HEK293 (cell line): ENCODE results near the gene STXBP4.

Source experiments
- CTCF ChIA-PET: fragments of 350-600 bp; formaldehyde crosslinking; extraction: SDS; loops from one replicate; lab custom pipeline; 2021; ENCODE audit warnings: antibody characterized with exemption; lab: Yijun Ruan, JAX
- POLR2A ChIA-PET: fragments of 300-600 bp; formaldehyde crosslinking; extraction: SDS; loops from one replicate; lab custom pipeline; 2020; ENCODE audit warnings: antibody characterized with exemption, inconsistent platforms; lab: Yijun Ruan, JAX
- H3K27ac ChIP-seq: fragments of 200-500 bp; sonication (Bioruptor generic); 2 replicates; pipeline ENCODE4 v1.5.1; 2014; ENCODE audit warnings: low read depth, low read length, control low read depth, inconsistent platforms; ENCODE audit errors: extremely low read depth
- H3K36me3 ChIP-seq, 2 experiments: fragments of 200-500 bp in 1 of 2; sonication (Bioruptor generic) in 1 of 2; 1 replicate in 1 of 2; 2 replicates in 1 of 2; pipeline ENCODE4 v1.5.1; 2014 to 2017; ENCODE audit warnings: inconsistent platforms in 2 of 2, low read length in 2 of 2; ENCODE audit not compliant: control insufficient read depth in 2 of 2, insufficient read depth in 1 of 2
- H3K4me1 ChIP-seq: fragments of 200-500 bp; sonication (Bioruptor generic); 2 replicates; pipeline ENCODE4 v1.5.1; 2014; ENCODE audit warnings: mild to moderate bottlenecking, low read length, inconsistent platforms; ENCODE audit not compliant: control insufficient read depth, insufficient read depth
- H3K4me3 ChIP-seq: 2 replicates; pipeline ENCODE4 v1.5.1; 2011; ENCODE audit warnings: low read depth, mild to moderate bottlenecking, control low read depth, low read length, moderate library complexity
- H3K9me3 ChIP-seq: fragments of 200-500 bp; sonication (Bioruptor generic); 2 replicates; pipeline ENCODE4 v1.5.1; 2014; ENCODE audit warnings: low read depth, low read length, inconsistent platforms; ENCODE audit not compliant: control insufficient read depth, insufficient read depth
- BCL11A ChIP-seq: fragments of 450-650 bp; formaldehyde crosslinking; IDR thresholded peaks from 2 replicates; pipeline ENCODE4 v1.5.1; 2016; ENCODE audit warnings: low read depth, missing biosample characterization, missing genetic modification characterization
- EGR2 ChIP-seq: fragments of 450-650 bp; formaldehyde crosslinking; IDR thresholded peaks from 2 replicates; pipeline ENCODE4 v1.5.1; 2016; ENCODE audit warnings: low read depth, missing biosample characterization, missing genetic modification characterization
- GLIS1 ChIP-seq: fragments of 450-650 bp; formaldehyde crosslinking; IDR thresholded peaks from 2 replicates; pipeline ENCODE4 v1.5.1; 2016; ENCODE audit warnings: missing biosample characterization, missing genetic modification characterization
- HOXC10 ChIP-seq: sonication (generic); formaldehyde crosslinking; IDR thresholded peaks from 2 replicates; pipeline ENCODE4 v1.8.1; 2023; ENCODE audit warnings: mild to moderate bottlenecking, missing genetic modification reagents
- KLF16 ChIP-seq: fragments of 450-650 bp; formaldehyde crosslinking; IDR thresholded peaks from 2 replicates; pipeline ENCODE4 v1.5.1; 2017; ENCODE audit warnings: missing biosample characterization, missing genetic modification characterization
- SP3 ChIP-seq: fragments of 450-650 bp; formaldehyde crosslinking; IDR thresholded peaks from 2 replicates; pipeline ENCODE4 v1.5.1; 2016; ENCODE audit warnings: missing biosample characterization, missing genetic modification characterization
- SP7 ChIP-seq: fragments of 450-650 bp; formaldehyde crosslinking; IDR thresholded peaks from 2 replicates; pipeline ENCODE4 v1.5.1; 2016; ENCODE audit warnings: missing biosample characterization, missing genetic modification characterization
- WT1 ChIP-seq: fragments of 450-650 bp; formaldehyde crosslinking; IDR thresholded peaks from 2 replicates; pipeline ENCODE4 v1.5.1; 2016; ENCODE audit warnings: missing biosample characterization, missing genetic modification characterization
- ZEB2 ChIP-seq: fragments of 450-650 bp; formaldehyde crosslinking; IDR thresholded peaks from 2 replicates; pipeline ENCODE4 v1.5.1; 2016; ENCODE audit warnings: missing biosample characterization, missing genetic modification characterization
- ZFHX2 ChIP-seq: fragments of 450-650 bp; formaldehyde crosslinking; conservative IDR thresholded peaks from 2 replicates; pipeline ENCODE4 v1.5.1; 2016; ENCODE audit warnings: missing biosample characterization, missing genetic modification characterization
- ZFP41 ChIP-seq: fragments of 450-650 bp; formaldehyde crosslinking; IDR thresholded peaks from 2 replicates; pipeline ENCODE4 v1.5.1; 2016; ENCODE audit warnings: missing biosample characterization, missing genetic modification characterization, borderline replicate concordance
- ZNF112 ChIP-seq: fragments of 450-650 bp; formaldehyde crosslinking; IDR thresholded peaks from 2 replicates; pipeline ENCODE4 v1.5.0; 2017; ENCODE audit warnings: missing biosample characterization, missing genetic modification characterization
- ZNF140 ChIP-seq: fragments of 450-650 bp; formaldehyde crosslinking; IDR thresholded peaks from 2 replicates; pipeline ENCODE4 v1.5.1; 2016; ENCODE audit warnings: missing biosample characterization, missing genetic modification characterization
- ZNF184 ChIP-seq: fragments of 450-650 bp; IDR thresholded peaks from 2 replicates; pipeline ENCODE4 v1.5.1; 2018; ENCODE audit warnings: missing biosample characterization, mild to moderate bottlenecking, missing genetic modification characterization
- ZNF274 ChIP-seq, 2 experiments: fragments of 200-500 bp in 1 of 2; fragments of 450-650 bp in 1 of 2; sonication (Bioruptor generic) in 1 of 2; formaldehyde crosslinking in 1 of 2; IDR thresholded peaks; 2 replicates each; pipeline versions ENCODE4 v1.5.1 to v1.6.1; 2014 to 2016; ENCODE audit warnings: borderline replicate concordance in 1 of 2, inconsistent platforms in 1 of 2, low read length in 1 of 2, missing biosample characterization in 1 of 2, missing genetic modification characterization in 1 of 2
- ZNF341 ChIP-seq: fragments of 450-650 bp; formaldehyde crosslinking; IDR thresholded peaks from 2 replicates; pipeline ENCODE4; 2016; ENCODE audit warnings: low read depth, missing biosample characterization, missing genetic modification characterization
- ZNF433 ChIP-seq: fragments of 450-650 bp; formaldehyde crosslinking; IDR thresholded peaks from 2 replicates; pipeline ENCODE4 v1.5.1; 2016; ENCODE audit warnings: missing biosample characterization, missing genetic modification characterization, low read depth
- ZNF449 ChIP-seq: fragments of 450-650 bp; formaldehyde crosslinking; IDR thresholded peaks from 2 replicates; pipeline ENCODE4 v1.5.1; 2017; ENCODE audit warnings: missing biosample characterization, mild to moderate bottlenecking, missing genetic modification characterization, moderate library complexity
- ZNF621 ChIP-seq: fragments of 450-650 bp; formaldehyde crosslinking; IDR thresholded peaks from 2 replicates; pipeline ENCODE4 v1.5.1; 2017; ENCODE audit warnings: missing biosample characterization, missing genetic modification characterization
- ZNF747 ChIP-seq: fragments of 450-650 bp; formaldehyde crosslinking; IDR thresholded peaks from 2 replicates; pipeline ENCODE4 v1.5.1; 2016; ENCODE audit warnings: missing biosample characterization, missing genetic modification characterization
- ZNF777 ChIP-seq: fragments of 450-650 bp; formaldehyde crosslinking; IDR thresholded peaks from 2 replicates; pipeline ENCODE4 v1.5.1; 2017; ENCODE audit warnings: missing biosample characterization, missing genetic modification characterization, borderline replicate concordance
- ZNF791 ChIP-seq: fragments of 450-650 bp; formaldehyde crosslinking; IDR thresholded peaks from 2 replicates; pipeline ENCODE4 v1.5.1; 2016; ENCODE audit warnings: missing biosample characterization, missing genetic modification characterization
- ZSCAN16 ChIP-seq: fragments of 450-650 bp; formaldehyde crosslinking; IDR thresholded peaks from 2 replicates; pipeline ENCODE4 v1.5.1; 2016; ENCODE audit warnings: missing biosample characterization, missing genetic modification characterization
- ZSCAN23 ChIP-seq: fragments of 450-650 bp; formaldehyde crosslinking; IDR thresholded peaks from 2 replicates; pipeline ENCODE4 v1.5.1; 2016; ENCODE audit warnings: missing biosample characterization, missing genetic modification characterization
- TF ChIP-seq, protein P1 (sequence below): fragments of 450-650 bp; formaldehyde crosslinking; optimal IDR thresholded peaks from 2 replicates; pipeline ENCODE3; 2016; ENCODE audit warnings: missing biosample characterization, mild to moderate bottlenecking, missing genetic modification characterization
- TF ChIP-seq, protein P2 (sequence below): fragments of 450-650 bp; formaldehyde crosslinking; IDR thresholded peaks from 2 replicates; pipeline ENCODE4 v1.5.1; 2016; ENCODE audit warnings: missing biosample characterization, missing genetic modification characterization
- TF ChIP-seq, protein P3 (sequence below): fragments of 450-650 bp; IDR thresholded peaks from 2 replicates; pipeline ENCODE4 v1.5.1; 2018; ENCODE audit warnings: missing biosample characterization, mild to moderate bottlenecking, missing genetic modification characterization
- TF ChIP-seq, protein P4 (sequence below): fragments of 450-650 bp; formaldehyde crosslinking; IDR thresholded peaks from 2 replicates; pipeline ENCODE4 v1.5.1; 2016; ENCODE audit warnings: missing biosample characterization, missing genetic modification characterization
- TF ChIP-seq, protein P5 (sequence below): fragments of 450-650 bp; formaldehyde crosslinking; IDR thresholded peaks from 2 replicates; pipeline ENCODE4 v1.5.1; 2017; ENCODE audit warnings: missing biosample characterization, missing genetic modification characterization

The STXBP4 gene

GRCh38 chr17:55162556-55162946, 194.0 kb downstream of the STXBP4 start:
- POLR2A ChIA-PET: no interaction called here
- TF ChIP-seq ZFP41 (tag by site-specific recombination) (no peak), ZNF341 (no peak), HOXC10 (CRISPR knock-in tag) (no peak), ZNF184 (tag by site-specific recombination) (no peak), SP7 (tag by site-specific recombination) (no peak), ZSCAN16 (no peak), GLIS1 (tag by site-specific recombination) (no peak), BCL11A (no peak), KLF16 (no peak), ZNF621 (tag by site-specific recombination) (no peak), ZNF112 (tag by site-specific recombination) (no peak), SP3 (tag by site-specific recombination) (no peak), ZNF140 (tag by site-specific recombination) (no peak), WT1 (tag by site-specific recombination) (no peak), EGR2 (tag by site-specific recombination) (no peak), ZEB2 (tag by site-specific recombination) (no peak)
- TF ChIP-seq, protein P1, sequence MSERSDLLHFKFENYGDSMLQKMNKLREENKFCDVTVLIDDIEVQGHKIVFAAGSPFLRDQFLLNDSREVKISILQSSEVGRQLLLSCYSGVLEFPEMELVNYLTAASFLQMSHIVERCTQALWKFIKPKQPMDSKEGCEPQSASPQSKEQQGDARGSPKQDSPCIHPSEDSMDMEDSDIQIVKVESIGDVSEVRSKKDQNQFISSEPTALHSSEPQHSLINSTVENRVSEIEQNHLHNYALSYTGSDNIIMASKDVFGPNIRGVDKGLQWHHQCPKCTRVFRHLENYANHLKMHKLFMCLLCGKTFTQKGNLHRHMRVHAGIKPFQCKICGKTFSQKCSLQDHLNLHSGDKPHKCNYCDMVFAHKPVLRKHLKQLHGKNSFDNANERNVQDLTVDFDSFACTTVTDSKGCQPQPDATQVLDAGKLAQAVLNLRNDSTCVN: no peak
- Histone ChIP-seq H3K36me3 (peaks cover 0 to 10% of the 10 kb centered on the region in 2 experiments; a peak in 1 of 3 replicates), H3K4me3 (no peak overlapping the region), H3K4me1 (peaks cover 4% of the 10 kb centered on the region; the same call in 1 of the 2 replicates), H3K27ac (no peak overlapping the region), H3K9me3 (no peaks in the 10 kb centered on the region)
- CTCF ChIA-PET: no interaction called here

GRCh38 chr17:55163408-55163807, 194.8 kb downstream of the STXBP4 start:
- Histone ChIP-seq H3K27ac (no peak overlapping the region), H3K4me3 (no peak overlapping the region), H3K36me3 (peaks cover 0 to 10% of the 10 kb centered on the region in 2 experiments; a peak in 1 of 3 replicates), H3K9me3 (no peaks in the 10 kb centered on the region), H3K4me1 (peaks cover 6% of the 10 kb centered on the region; the same call in 1 of the 2 replicates)
- ChIA-PET POLR2A (no interaction called here), CTCF (interaction anchor here (0.9 kb wide), 1 partner anchor 15 kb away, joined by 5 read pairs; no protein-coding TSS in a partner anchor)
- TF ChIP-seq ZNF449 (tag by site-specific recombination) (no peak), ZNF274 (IDR thresholded peaks at IDR 0.05; ENCODE audit: low read length) (no peak), ZNF274 (tag by site-specific recombination; IDR thresholded peaks at IDR 0.05; ENCODE audit: borderline replicate concordance) (no peak), ZNF777 (tag by site-specific recombination) (no peak), ZNF433 (tag by site-specific recombination) (no peak), ZFHX2 (tag by site-specific recombination) (no peak), ZNF791 (tag by site-specific recombination) (no peak), ZSCAN23 (no peak), ZNF747 (tag by site-specific recombination) (no peak)
- TF ChIP-seq, protein P2, sequence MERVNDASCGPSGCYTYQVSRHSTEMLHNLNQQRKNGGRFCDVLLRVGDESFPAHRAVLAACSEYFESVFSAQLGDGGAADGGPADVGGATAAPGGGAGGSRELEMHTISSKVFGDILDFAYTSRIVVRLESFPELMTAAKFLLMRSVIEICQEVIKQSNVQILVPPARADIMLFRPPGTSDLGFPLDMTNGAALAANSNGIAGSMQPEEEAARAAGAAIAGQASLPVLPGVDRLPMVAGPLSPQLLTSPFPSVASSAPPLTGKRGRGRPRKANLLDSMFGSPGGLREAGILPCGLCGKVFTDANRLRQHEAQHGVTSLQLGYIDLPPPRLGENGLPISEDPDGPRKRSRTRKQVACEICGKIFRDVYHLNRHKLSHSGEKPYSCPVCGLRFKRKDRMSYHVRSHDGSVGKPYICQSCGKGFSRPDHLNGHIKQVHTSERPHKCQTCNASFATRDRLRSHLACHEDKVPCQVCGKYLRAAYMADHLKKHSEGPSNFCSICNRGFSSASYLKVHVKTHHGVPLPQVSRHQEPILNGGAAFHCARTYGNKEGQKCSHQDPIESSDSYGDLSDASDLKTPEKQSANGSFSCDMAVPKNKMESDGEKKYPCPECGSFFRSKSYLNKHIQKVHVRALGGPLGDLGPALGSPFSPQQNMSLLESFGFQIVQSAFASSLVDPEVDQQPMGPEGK (tag by site-specific recombination): no peak
- TF ChIP-seq, protein P3, sequence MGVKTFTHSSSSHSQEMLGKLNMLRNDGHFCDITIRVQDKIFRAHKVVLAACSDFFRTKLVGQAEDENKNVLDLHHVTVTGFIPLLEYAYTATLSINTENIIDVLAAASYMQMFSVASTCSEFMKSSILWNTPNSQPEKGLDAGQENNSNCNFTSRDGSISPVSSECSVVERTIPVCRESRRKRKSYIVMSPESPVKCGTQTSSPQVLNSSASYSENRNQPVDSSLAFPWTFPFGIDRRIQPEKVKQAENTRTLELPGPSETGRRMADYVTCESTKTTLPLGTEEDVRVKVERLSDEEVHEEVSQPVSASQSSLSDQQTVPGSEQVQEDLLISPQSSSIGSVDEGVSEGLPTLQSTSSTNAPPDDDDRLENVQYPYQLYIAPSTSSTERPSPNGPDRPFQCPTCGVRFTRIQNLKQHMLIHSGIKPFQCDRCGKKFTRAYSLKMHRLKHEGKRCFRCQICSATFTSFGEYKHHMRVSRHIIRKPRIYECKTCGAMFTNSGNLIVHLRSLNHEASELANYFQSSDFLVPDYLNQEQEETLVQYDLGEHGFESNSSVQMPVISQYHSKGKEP (tag by site-specific recombination): no peak
- TF ChIP-seq, protein P4, sequence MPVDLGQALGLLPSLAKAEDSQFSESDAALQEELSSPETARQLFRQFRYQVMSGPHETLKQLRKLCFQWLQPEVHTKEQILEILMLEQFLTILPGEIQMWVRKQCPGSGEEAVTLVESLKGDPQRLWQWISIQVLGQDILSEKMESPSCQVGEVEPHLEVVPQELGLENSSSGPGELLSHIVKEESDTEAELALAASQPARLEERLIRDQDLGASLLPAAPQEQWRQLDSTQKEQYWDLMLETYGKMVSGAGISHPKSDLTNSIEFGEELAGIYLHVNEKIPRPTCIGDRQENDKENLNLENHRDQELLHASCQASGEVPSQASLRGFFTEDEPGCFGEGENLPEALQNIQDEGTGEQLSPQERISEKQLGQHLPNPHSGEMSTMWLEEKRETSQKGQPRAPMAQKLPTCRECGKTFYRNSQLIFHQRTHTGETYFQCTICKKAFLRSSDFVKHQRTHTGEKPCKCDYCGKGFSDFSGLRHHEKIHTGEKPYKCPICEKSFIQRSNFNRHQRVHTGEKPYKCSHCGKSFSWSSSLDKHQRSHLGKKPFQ (tag by site-specific recombination): no peak
- TF ChIP-seq, protein P5, sequence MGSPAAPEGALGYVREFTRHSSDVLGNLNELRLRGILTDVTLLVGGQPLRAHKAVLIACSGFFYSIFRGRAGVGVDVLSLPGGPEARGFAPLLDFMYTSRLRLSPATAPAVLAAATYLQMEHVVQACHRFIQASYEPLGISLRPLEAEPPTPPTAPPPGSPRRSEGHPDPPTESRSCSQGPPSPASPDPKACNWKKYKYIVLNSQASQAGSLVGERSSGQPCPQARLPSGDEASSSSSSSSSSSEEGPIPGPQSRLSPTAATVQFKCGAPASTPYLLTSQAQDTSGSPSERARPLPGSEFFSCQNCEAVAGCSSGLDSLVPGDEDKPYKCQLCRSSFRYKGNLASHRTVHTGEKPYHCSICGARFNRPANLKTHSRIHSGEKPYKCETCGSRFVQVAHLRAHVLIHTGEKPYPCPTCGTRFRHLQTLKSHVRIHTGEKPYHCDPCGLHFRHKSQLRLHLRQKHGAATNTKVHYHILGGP (tag by site-specific recombination): no peak
